ENCODE measurements around the gene GINS3. TPM values are rescaled to one million over a fixed set of nuclear protein-coding genes. Genes with fewer than 3 reads are reported as not detected.

The GINS3 gene
- total and polyA plus RNA-seq, 10 of the 15 experiments (the other 5 are each of a cell fraction or from before 2014, with no cell fraction given), result 13.6 to 22.4 (median 15.6) TPM

GRCh38 chr16:58379736-58380135 lies 12.5 kb upstream of the GINS3 start (continued):
- TF ChIP-seq CEBPZ (IDR thresholded peaks at IDR 0.05; ENCODE audit: low read depth, low read length) (no peak), ESRRA (IDR thresholded peaks at IDR 0.05; ENCODE audit: low read length) (no peak), ZNF207 (IDR thresholded peaks at IDR 0.05; ENCODE audit: borderline replicate concordance) (no peak)

- no peak overlapping the region for H3K9ac ChIP-seq (ENCODE audit: control insufficient read depth, insufficient read depth, low read length)
- in situ Hi-C loops (cut with MboI), result no loop called here
- H2AFZ ChIP-seq (ENCODE audit: control insufficient read depth, low read depth, low read length), result no peak overlapping the region
- ATAC-seq (no peak), DNase-seq (ENCODE audit: low read depth, low spot score) (no peak), FAIRE-seq (no peak)
- H3K27me3 ChIP-seq (replicated peaks in 1 of 2; ENCODE audit: control insufficient read depth in 2 of 2, insufficient read depth in 2 of 2, low read length in 1 of 2), result no peaks in the 10 kb centered on the region
- ChIA-PET RAD21 (ENCODE audit: unreplicated experiment) (no interaction called here), POLR2A (no interaction called here), SMC1A (ENCODE audit: uncharacterized antibody, unreplicated experiment) (no interaction called here), CTCF (no interaction called here)
- no peaks in the 10 kb centered on the region for H4K20me1 ChIP-seq (ENCODE audit: control insufficient read depth, insufficient read depth)
- no peak overlapping the region for H3K4me2 ChIP-seq (ENCODE audit: control insufficient read depth, insufficient read depth)
- no peaks in the 10 kb centered on the region for H3K9me3 ChIP-seq (replicated peaks; ENCODE audit: control insufficient read depth, insufficient read depth, low read length)
- TF ChIP-seq TCF3 (IDR thresholded peaks at IDR 0.05; ENCODE audit: borderline replicate concordance, insufficient read depth, low read depth, low read length) (no peak), STAT1 (conservative IDR thresholded peaks at IDR 0.05) (no peak), FOXK2 (IDR thresholded peaks at IDR 0.05) (no peak), NFXL1 (IDR thresholded peaks at IDR 0.05; ENCODE audit: borderline replicate concordance) (no peak), POLR2AphosphoS5 (IDR thresholded peaks at IDR 0.05; ENCODE audit: low read length) (no peak), NRF1 (conservative IDR thresholded peaks at IDR 0.05; ENCODE audit: low read depth, low read length) (no peak), KAT2A (conservative IDR thresholded peaks at IDR 0.05; ENCODE audit: control insufficient read depth, low read depth, low read length) (no peak)
- H3K4me3 ChIP-seq, result no peak overlapping the region
- intact Hi-C loops (cut with micrococcal nuclease; ENCODE audit: unreplicated experiment), result no loop called here
- no peak overlapping the region for H3K27ac ChIP-seq (ENCODE audit: control insufficient read depth, insufficient read depth)
- no TSS peak for BruUV-seq (replicated peaks)
- no peaks in the 10 kb centered on the region for H3K4me1 ChIP-seq (ENCODE audit: control insufficient read depth, insufficient read depth, low read length)
- H3K36me3 ChIP-seq (ENCODE audit: control insufficient read depth in 2 of 2, insufficient read depth in 2 of 2, low read length in 1 of 2), result no peaks in the 10 kb centered on the region
- H3K79me2 ChIP-seq (ENCODE audit: control insufficient read depth, insufficient read depth, low read length), result no peaks in the 10 kb centered on the region
- 0% methylated on average over 1 of the region's 1 CpG for WGBS (ENCODE audit: insufficient coverage, insufficient replicate concordance, low lambda C conversion rate, missing lambda C conversion rate)
Measured at GRCh38 chr16:58381661-58382060, 10.6 kb upstream of the GINS3 start.
